ENCODE results near the gene HK3.

HK3 gene

DNA sequence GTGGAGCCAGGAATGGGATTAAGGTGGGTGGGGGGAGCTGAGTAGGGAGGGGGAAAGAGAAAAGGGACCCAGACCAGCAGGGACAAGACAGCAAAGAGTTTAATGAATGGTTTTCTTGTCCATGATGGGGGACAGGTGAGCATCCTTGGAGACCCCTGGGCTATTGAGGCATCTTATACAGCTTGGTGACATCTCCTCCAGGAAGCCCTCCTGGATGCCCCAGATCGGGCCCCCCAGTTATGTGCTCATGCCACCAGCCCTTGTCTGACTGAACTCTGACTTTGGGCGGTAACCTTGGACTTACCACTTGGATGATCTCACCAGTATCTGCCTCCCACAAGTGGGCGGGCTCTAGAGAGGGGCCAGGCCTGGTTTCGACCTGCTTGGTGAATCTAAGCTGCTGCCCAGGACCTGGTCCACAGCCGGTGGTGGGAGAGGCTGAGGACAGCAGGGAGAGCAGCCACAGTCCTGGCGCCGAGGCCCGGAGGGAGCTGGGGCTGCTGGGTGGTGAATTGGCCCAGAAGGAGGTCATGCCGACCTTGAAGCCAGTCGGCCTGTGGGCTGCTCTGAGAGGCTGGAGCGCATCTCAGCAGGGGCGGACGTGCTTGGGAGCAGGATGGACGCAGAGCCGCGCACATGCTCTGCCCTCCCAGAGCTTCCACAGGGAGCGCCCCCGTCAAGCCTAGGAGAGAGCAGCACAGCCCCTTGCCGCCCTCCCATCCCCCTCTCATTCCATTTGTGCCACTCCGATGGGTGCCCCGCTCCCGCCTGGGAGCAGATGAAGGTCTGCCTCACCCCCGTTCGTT is 52.6 kb downstream of the HK3 start:
- Histone ChIP-seq H3K27ac (ENCODE audit: low read depth, low read length) (no peak overlapping the region), H3K9me3 (ENCODE audit: control insufficient read depth, insufficient read depth, low read length) (no peaks in the 10 kb centered on the region), H3K4me3 (ENCODE audit: low read depth, low read length) (no peak overlapping the region), H3K9ac (ENCODE audit: low read depth, low read length) (no peak overlapping the region), H3K27me3 (ENCODE audit: control insufficient read depth, insufficient read depth, low read length) (no peaks in the 10 kb centered on the region), H3K36me3 (ENCODE audit: control insufficient read depth, insufficient read depth, low read length) (no peaks in the 10 kb centered on the region), H3K4me1 (ENCODE audit: control insufficient read depth, insufficient read depth, low read length) (no peaks in the 10 kb centered on the region; the same call in 1 of the 2 replicates)

DNA sequence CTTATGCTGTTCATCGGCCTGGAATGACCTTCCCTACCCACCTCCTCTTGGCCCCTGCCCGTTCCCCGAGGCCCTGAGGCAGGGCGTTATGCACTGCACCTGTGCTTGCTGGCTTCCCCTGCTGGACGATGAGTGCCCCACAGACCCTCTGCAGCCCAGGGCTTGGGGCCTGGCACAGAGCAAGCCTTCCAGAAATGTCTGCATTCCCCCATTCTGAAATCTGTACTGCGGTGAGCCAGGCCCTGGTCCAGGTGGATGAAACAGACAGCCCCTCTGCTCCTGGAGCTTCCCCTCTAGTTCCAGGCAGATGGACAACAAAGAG is 53.8 kb downstream of the HK3 start:
- H3K36me3 ChIP-seq (ENCODE audit: control insufficient read depth, insufficient read depth, low read length): no peaks in the 10 kb centered on the region
- H3K9me3 ChIP-seq (ENCODE audit: control insufficient read depth, insufficient read depth, low read length): no peaks in the 10 kb centered on the region
- H3K4me1 ChIP-seq (ENCODE audit: control insufficient read depth, insufficient read depth, low read length): peaks cover 1% of the 10 kb centered on the region; the same call in 1 of the 2 replicates
- no peaks in the 10 kb centered on the region for H3K27me3 ChIP-seq (ENCODE audit: control insufficient read depth, insufficient read depth, low read length)
- H3K4me3 ChIP-seq (ENCODE audit: low read depth, low read length): no peak overlapping the region
- H3K9ac ChIP-seq (ENCODE audit: low read depth, low read length): no peak overlapping the region
- no peak overlapping the region for H3K27ac ChIP-seq (ENCODE audit: low read depth, low read length)

DNA sequence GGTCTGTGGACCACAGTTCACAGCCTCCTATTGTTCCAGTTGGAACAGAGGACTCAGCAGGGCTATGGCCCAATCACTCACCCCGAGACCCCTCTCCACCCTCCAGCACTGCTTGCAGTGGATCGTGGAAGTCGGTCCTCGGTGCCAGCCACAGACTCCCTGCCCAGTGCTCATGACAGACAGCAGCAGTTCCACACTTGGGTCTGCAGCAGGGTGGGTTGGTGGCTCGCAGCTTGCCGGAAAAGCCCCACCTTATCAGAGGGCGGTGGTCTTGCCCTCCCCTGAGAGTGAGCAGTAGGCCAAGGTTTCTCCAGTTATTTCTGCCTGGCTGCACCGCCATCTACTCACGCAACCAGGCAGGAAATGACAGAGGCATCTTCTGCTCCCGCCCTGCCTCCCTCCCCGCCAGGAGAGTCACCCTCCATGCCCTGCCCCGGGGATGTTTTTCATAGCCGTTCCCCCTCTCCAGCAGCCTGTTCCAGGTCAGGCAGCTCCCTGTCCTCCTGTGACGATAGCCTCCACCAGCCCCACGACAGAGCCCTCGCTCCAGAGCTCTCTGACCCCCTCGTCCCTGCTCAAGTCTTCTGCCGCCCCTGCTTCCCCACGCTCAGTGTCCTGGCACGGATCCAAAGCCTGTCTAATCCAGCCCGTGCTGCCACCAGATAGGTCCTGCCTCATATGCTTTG is 54.3 kb downstream of the HK3 start:
- Histone ChIP-seq H3K4me3 (ENCODE audit: low read depth, low read length) (no peak overlapping the region), H3K27me3 (ENCODE audit: control insufficient read depth, insufficient read depth, low read length) (no peaks in the 10 kb centered on the region), H3K27ac (ENCODE audit: low read depth, low read length) (no peak overlapping the region), H3K9ac (ENCODE audit: low read depth, low read length) (no peak overlapping the region), H3K4me1 (ENCODE audit: control insufficient read depth, insufficient read depth, low read length) (peaks cover 4% of the 10 kb centered on the region; the same call in 1 of the 2 replicates), H3K9me3 (ENCODE audit: control insufficient read depth, insufficient read depth, low read length) (no peaks in the 10 kb centered on the region), H3K36me3 (ENCODE audit: control insufficient read depth, insufficient read depth, low read length) (no peaks in the 10 kb centered on the region)

DNA sequence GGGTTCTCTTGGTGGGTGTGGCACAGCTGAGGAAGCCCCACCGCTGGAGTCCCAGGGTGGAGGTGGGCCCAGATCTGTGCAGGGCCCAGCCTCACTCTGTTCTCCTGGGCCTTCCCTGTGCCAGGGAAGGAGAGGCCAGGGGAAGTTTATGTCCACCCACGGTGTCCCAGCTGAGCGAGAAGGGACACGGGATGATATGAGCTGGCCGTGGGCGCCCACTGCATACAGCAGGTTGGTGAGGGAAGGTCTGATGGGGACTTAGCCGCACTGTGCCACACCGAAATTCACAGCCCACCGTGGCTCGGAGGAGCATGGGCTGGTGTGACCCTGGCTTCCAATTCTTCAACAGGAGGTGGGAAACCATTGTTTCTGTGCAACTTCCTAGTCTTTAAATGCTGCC is 54.9 kb downstream of the HK3 start:
- Histone ChIP-seq H3K27me3 (ENCODE audit: control insufficient read depth, insufficient read depth, low read length) (0 out of 2 replicates have a peak, but pooled peaks cover 2% of the 10 kb centered on the region), H3K9me3 (ENCODE audit: control insufficient read depth, insufficient read depth, low read length) (no peaks in the 10 kb centered on the region), H3K4me1 (ENCODE audit: control insufficient read depth, insufficient read depth, low read length) (peaks cover 4% of the 10 kb centered on the region; the same call in 1 of the 2 replicates), H3K9ac (ENCODE audit: low read depth, low read length) (no peak overlapping the region), H3K4me3 (ENCODE audit: low read depth, low read length) (no peak overlapping the region), H3K36me3 (ENCODE audit: control insufficient read depth, insufficient read depth, low read length) (no peaks in the 10 kb centered on the region), H3K27ac (ENCODE audit: low read depth, low read length) (no peak overlapping the region)

DNA sequence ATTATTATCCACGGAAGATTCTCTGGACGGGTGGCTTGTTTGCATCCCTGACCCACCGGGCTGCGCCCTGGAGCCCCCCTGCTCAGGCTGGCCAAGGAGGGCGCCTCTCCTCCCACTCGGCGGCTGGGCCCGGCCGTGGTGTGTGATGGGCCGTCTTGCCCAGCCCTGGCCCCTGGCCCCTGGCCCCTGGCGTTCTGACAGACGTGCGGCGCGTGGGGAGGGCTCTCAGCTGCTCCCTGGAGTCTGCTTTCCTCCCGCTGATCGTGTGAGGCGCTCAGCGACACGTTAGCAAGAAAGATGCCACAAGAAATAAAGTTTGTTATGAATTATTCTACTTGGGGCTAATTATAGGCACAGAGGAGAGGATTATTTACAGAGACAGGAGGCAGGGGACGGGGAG is 55.5 kb downstream of the HK3 start:
- peaks cover 4% of the 10 kb centered on the region; the same call in 1 of the 2 replicates for H3K4me1 ChIP-seq (ENCODE audit: control insufficient read depth, insufficient read depth, low read length)
- no peak overlapping the region for H3K27ac ChIP-seq (ENCODE audit: low read depth, low read length)
- peaks cover 8% of the 10 kb centered on the region; the same call in 1 of the 2 replicates for H3K27me3 ChIP-seq (ENCODE audit: control insufficient read depth, insufficient read depth, low read length)
- H3K9me3 ChIP-seq (ENCODE audit: control insufficient read depth, insufficient read depth, low read length): no peaks in the 10 kb centered on the region
- no peak overlapping the region for H3K4me3 ChIP-seq (ENCODE audit: low read depth, low read length)
- H3K9ac ChIP-seq (ENCODE audit: low read depth, low read length): no peak overlapping the region
- H3K36me3 ChIP-seq (ENCODE audit: control insufficient read depth, insufficient read depth, low read length): no peaks in the 10 kb centered on the region

DNA sequence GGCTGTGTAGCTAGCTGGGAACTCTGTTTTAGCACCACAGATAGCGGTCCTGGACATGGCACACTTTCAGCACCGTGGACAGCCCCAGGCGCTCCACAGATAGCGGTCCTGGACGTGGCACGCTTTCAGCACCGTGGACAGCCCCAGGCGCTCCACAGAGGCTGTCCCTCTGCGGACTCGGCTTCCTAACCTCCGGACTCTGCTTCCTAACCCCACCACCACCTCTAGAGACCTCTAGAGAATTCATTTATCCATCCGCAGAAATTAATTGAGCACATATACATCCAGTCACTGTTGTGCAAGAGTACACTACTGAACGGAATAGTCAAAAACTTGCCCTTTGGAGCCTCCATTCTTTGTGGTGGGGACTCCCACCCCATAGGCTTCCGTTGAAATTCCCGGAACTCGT is 61.4 kb downstream of the HK3 start:
- Histone ChIP-seq H3K4me3 (ENCODE audit: low read depth, low read length) (no peak overlapping the region), H3K4me1 (ENCODE audit: control insufficient read depth, insufficient read depth, low read length) (peaks cover 4% of the 10 kb centered on the region; the same call in 1 of the 2 replicates), H3K9ac (ENCODE audit: low read depth, low read length) (no peak overlapping the region), H3K27me3 (ENCODE audit: control insufficient read depth, insufficient read depth, low read length) (peaks cover 16% of the 10 kb centered on the region), H3K36me3 (ENCODE audit: control insufficient read depth, insufficient read depth, low read length) (no peaks in the 10 kb centered on the region), H3K9me3 (ENCODE audit: control insufficient read depth, insufficient read depth, low read length) (no peaks in the 10 kb centered on the region), H3K27ac (ENCODE audit: low read depth, low read length) (no peak overlapping the region)

DNA sequence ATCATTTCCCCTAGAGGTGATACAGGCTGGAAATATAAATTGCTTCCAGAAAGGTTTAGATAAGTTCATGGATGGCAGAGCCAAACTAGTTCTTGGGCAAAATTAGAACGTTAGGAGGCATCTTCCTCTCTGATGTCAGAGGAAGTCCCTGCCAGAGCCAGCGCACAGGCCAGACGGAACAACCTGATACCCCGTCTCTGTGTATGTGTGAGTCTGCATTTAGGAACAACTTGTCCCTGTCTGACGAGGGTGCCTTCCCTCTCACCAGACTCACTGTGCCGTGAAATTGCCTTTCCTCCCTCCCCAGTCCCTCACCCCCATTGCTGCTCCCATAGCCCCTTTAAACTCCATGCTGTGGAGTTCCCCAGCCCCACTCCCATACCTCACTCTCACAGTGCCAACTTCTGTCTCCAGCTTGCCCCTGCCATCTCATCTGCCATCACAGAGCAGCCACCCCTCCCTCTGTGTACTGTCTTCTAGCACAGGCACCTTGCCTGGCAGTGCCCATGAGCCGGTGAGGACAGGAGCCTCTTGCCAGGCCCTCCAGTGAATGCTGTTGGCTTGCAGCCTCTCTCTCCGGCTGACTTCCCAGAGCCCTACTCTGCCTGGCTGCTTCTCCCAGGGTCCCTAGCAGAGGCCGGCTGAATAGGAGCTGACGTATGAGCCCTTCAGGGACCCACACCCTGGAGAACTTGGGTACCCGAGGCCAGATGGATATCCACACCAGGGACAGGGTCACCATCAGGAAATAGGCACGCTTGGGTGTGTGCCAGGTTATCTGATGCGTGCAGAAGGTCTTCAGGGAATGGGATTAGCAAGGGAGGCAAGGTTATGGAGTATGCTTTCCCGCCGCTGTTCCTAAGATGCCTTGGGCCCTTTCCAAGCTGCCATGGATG is 62.1 kb downstream of the HK3 start:
- Histone ChIP-seq H3K27me3 (ENCODE audit: control insufficient read depth, insufficient read depth, low read length) (peaks cover 16% of the 10 kb centered on the region), H3K4me1 (ENCODE audit: control insufficient read depth, insufficient read depth, low read length) (peaks cover 4% of the 10 kb centered on the region; the same call in 1 of the 2 replicates), H3K4me3 (ENCODE audit: low read depth, low read length) (no peak overlapping the region), H3K27ac (ENCODE audit: low read depth, low read length) (no peak overlapping the region), H3K36me3 (ENCODE audit: control insufficient read depth, insufficient read depth, low read length) (no peaks in the 10 kb centered on the region), H3K9me3 (ENCODE audit: control insufficient read depth, insufficient read depth, low read length) (no peaks in the 10 kb centered on the region), H3K9ac (ENCODE audit: low read depth, low read length) (no peak overlapping the region)

DNA sequence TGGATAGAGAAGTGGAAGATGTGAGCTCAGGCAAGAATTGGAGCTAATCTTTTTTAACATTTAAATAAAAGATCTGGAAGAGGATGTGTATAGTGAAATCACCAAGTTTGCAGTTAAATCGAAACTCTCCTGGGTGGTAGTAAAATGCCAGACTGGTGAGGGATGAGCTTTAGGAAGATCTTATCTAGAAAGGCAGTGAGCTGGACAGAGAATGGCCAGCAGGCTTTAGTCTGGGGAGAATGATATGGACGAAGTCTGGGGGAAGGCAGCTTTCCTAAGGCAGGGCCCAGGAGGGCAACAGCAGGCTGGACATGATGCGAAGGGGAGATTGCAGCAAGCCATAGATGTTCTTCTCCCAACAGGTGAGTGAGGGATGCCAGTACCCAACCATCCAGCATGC is 63.2 kb downstream of the HK3 start:
- no peak overlapping the region for H3K27ac ChIP-seq (ENCODE audit: low read depth, low read length)
- no peaks in the 10 kb centered on the region for H3K9me3 ChIP-seq (ENCODE audit: control insufficient read depth, insufficient read depth, low read length)
- no peak overlapping the region for H3K4me3 ChIP-seq (ENCODE audit: low read depth, low read length)
- H3K9ac ChIP-seq (ENCODE audit: low read depth, low read length): no peak overlapping the region
- no peaks in the 10 kb centered on the region for H3K36me3 ChIP-seq (ENCODE audit: control insufficient read depth, insufficient read depth, low read length)
- peaks cover 4% of the 10 kb centered on the region; the same call in 1 of the 2 replicates for H3K4me1 ChIP-seq (ENCODE audit: control insufficient read depth, insufficient read depth, low read length)
- H3K27me3 ChIP-seq (ENCODE audit: control insufficient read depth, insufficient read depth, low read length): peaks cover 16% of the 10 kb centered on the region

DNA sequence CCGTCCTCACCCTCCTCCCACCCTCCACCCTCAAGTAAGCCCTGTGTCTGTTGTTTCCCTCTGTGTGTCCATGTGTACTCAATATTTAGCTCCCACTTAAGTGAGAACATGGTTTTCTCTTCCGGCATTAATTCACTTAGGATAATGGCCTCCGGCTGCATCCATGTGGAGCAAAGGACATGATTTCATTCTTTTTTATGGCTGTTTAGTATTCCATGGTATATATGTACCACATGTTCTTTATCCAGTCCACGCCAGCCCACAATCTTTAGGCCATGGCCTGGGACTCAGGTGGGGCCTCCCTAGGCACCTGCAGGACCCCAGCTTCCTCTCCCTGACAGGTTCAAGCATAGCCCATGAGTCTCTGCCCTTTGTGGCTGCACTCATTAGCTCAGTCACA is 65.9 kb downstream of the HK3 start:
- Histone ChIP-seq H3K9ac (ENCODE audit: low read depth, low read length) (no peak overlapping the region), H3K27ac (ENCODE audit: low read depth, low read length) (no peak overlapping the region), H3K27me3 (ENCODE audit: control insufficient read depth, insufficient read depth, low read length) (peaks cover 5% of the 10 kb centered on the region), H3K4me1 (ENCODE audit: control insufficient read depth, insufficient read depth, low read length) (no peaks in the 10 kb centered on the region), H3K4me3 (ENCODE audit: low read depth, low read length) (no peak overlapping the region), H3K36me3 (ENCODE audit: control insufficient read depth, insufficient read depth, low read length) (no peaks in the 10 kb centered on the region), H3K9me3 (ENCODE audit: control insufficient read depth, insufficient read depth, low read length) (no peaks in the 10 kb centered on the region)

DNA sequence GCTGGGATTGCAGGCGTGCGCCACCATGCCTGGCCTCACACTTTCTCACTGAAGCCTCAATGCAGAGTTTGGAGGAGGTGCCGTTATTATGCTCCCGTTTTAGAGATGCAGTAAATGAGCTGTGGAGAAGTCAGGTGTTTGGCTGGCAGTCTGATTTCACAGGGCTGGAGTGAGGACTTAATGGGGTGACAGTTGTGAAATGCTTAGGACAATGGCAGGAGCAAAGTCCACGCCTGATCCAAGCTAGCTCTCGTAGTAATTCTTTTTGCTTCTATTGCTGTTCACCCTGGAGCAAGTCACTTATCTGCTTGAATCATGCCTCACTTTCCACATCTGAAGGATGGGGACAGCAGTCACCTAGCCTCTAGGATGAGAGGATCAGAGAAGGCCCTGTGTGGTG is 67.0 kb downstream of the HK3 start:
- Histone ChIP-seq H3K27ac (ENCODE audit: low read depth, low read length) (no peak overlapping the region), H3K4me1 (ENCODE audit: control insufficient read depth, insufficient read depth, low read length) (no peaks in the 10 kb centered on the region), H3K27me3 (ENCODE audit: control insufficient read depth, insufficient read depth, low read length) (no peaks in the 10 kb centered on the region), H3K9me3 (ENCODE audit: control insufficient read depth, insufficient read depth, low read length) (no peaks in the 10 kb centered on the region), H3K9ac (ENCODE audit: low read depth, low read length) (no peak overlapping the region), H3K4me3 (ENCODE audit: low read depth, low read length) (no peak overlapping the region), H3K36me3 (ENCODE audit: control insufficient read depth, insufficient read depth, low read length) (no peaks in the 10 kb centered on the region)
